GM06990 (cell line): ENCODE data around the gene PRORP.

Experiments used
- DNase-seq: peaks from one replicate; pipeline ENCODE4 v3.0.0-alpha.2; 2011; ENCODE audit not compliant: insufficient read length; ENCODE audit errors: extremely low read depth
- H3K27me3 ChIP-seq: replicated peaks from 2 replicates; pipeline ENCODE4 v1.6.0; 2011; ENCODE audit warnings: low read length; ENCODE audit not compliant: control insufficient read depth, insufficient read depth
- H3K36me3 ChIP-seq: 2 replicates; pipeline ENCODE4 v1.5.1; 2011; ENCODE audit warnings: low read length; ENCODE audit not compliant: control insufficient read depth, insufficient read depth
- H3K4me3 ChIP-seq: replicated peaks from 2 replicates; pipeline ENCODE4 v1.5.1; 2011; ENCODE audit warnings: low read depth, mild to moderate bottlenecking, control low read depth, low read length
- TF ChIP-seq, protein P1 (sequence below): IDR thresholded peaks from 2 replicates; pipeline ENCODE4 v1.5.1; 2011; ENCODE audit warnings: low read length, control low read depth, mild to moderate bottlenecking, inconsistent platforms; ENCODE audit not compliant: insufficient read depth, poor library complexity, severe bottlenecking

Gene PRORP

DNA sequence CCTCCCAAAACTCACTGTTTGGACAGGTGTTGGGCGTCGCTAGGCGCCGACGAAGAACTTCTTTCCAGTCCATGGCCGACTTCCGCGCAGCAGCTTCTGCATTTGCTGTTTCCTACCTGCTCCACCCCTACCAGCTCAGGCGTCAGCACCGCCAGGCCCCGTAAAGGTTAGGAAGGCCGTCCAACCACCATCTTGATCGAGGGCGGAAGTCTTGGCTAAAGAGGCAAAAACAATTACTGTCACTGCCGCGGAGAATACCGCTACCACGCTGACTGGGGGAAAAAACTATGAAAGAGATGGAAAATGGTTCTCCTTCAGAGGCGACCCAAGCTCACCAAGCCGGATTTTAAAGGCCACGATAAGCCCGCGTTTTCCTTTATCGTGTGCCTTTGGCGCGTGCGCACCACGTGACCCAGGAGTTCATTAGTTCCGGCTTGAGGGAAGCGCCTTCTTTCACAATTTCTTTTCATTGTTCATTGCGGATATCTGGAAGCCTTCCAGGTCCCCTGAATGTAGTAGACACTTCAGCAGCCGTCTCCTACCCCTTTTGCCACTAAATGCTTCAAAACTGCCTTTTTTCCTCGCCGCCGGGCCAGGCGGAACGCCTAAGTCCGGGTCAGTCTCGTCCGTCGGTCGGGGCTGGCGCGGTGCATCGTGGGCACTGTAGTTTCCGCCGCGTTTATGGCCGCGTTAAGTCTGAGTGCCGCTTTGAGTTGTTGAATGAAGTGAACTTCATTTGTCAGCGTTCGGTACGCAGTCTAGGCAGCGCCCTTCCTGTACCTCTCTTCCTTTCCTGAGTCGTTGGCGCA, at the start of gene PRORP, which contains the start of gene PPP2R3C:
TSS of gene PRORP (plus strand) at position 666 of the 809 bp plus-strand sequence. CDS start 694 bp downstream, outside the sequence.
TSS of gene PPP2R3C (minus strand) at position 104 of the 809 bp plus-strand sequence. CDS start at position 73, 31 bp downstream.
- peak; percentile 93 for DNase-seq
- peak within 1 kb of the TSS; percentile 79 for H3K4me3 ChIP-seq
- TF ChIP-seq, protein P1, sequence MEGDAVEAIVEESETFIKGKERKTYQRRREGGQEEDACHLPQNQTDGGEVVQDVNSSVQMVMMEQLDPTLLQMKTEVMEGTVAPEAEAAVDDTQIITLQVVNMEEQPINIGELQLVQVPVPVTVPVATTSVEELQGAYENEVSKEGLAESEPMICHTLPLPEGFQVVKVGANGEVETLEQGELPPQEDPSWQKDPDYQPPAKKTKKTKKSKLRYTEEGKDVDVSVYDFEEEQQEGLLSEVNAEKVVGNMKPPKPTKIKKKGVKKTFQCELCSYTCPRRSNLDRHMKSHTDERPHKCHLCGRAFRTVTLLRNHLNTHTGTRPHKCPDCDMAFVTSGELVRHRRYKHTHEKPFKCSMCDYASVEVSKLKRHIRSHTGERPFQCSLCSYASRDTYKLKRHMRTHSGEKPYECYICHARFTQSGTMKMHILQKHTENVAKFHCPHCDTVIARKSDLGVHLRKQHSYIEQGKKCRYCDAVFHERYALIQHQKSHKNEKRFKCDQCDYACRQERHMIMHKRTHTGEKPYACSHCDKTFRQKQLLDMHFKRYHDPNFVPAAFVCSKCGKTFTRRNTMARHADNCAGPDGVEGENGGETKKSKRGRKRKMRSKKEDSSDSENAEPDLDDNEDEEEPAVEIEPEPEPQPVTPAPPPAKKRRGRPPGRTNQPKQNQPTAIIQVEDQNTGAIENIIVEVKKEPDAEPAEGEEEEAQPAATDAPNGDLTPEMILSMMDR: no peak
- no peaks in the 10 kb centered on the region for H3K27me3 ChIP-seq
- H3K36me3 ChIP-seq: peaks cover 2% of the 10 kb centered on the region; the same call in 1 of the 2 replicates

DNA sequence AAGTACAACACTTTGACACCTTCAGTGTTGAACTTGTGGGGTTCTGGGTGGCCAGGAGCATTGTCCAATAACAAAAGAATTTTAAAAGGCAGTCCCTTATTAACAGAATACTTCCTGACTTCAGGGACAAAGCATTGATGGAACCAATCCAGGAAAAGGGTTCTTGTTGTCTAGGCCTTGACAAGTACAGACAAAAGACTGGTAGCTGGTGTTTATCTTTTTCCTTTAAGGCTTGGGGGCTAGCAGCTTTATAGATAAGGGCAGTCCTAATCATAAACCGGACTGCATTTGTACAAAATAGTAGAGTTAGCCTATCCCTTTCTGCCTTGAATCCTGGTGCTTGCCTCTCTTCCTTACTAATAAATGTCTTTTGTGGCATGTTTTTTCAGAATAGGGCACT, 48.9 kb upstream of the PRORP start:
- Histone ChIP-seq H3K4me3 (no peak overlapping the region), H3K36me3 (peaks cover 2% of the 10 kb centered on the region; the same call in 1 of the 2 replicates), H3K27me3 (no peaks in the 10 kb centered on the region)
- TF ChIP-seq, protein P1: no peak
- no peak for DNase-seq

DNA sequence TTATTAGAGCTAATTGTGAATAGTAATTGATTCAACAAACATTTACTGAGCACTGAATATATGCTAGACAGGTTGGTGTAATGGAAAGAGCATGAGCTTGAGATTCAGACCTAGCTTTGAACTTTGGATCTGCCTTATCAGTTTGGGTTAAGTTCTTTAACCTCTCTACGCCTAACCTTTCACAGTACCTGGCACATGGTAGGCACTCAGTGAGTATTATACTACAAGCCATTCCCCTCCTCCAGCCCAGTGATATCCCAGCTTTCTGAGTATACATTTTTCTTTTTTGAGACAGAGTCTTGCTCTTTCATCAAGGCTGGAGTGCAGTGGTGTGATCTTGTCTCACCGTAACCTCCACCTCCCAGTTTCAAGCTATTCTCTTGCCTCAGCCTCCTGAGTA, 44.3 kb upstream of the PRORP start:
- TF ChIP-seq, protein P1: no peak
- H3K36me3 ChIP-seq: no peaks in the 10 kb centered on the region
- no peak overlapping the region for H3K4me3 ChIP-seq
- no peak for DNase-seq
- H3K27me3 ChIP-seq: no peaks in the 10 kb centered on the region

DNA sequence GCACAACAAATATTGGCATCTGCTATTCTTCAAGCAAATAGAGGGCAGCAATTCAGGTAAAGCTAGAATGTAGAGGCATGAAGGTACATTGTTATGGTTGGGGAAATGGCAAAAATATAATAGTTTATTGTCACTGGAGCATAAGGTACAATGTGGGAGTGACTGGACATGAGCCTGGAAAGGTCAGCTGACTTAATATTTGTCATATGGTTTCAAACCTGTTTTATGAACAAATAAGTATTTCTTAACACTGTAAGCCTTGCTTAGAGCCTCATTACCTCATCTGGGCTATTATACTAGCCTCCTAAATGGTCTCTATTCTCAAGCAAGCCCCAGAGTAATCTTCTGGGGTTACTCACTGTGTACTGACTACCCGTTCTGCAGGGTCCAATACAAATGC, 42.6 kb upstream of the PRORP start:
- Histone ChIP-seq H3K27me3 (no peaks in the 10 kb centered on the region), H3K36me3 (no peaks in the 10 kb centered on the region), H3K4me3 (no peak overlapping the region)
- DNase-seq: no peak
- TF ChIP-seq, protein P1: no peak

DNA sequence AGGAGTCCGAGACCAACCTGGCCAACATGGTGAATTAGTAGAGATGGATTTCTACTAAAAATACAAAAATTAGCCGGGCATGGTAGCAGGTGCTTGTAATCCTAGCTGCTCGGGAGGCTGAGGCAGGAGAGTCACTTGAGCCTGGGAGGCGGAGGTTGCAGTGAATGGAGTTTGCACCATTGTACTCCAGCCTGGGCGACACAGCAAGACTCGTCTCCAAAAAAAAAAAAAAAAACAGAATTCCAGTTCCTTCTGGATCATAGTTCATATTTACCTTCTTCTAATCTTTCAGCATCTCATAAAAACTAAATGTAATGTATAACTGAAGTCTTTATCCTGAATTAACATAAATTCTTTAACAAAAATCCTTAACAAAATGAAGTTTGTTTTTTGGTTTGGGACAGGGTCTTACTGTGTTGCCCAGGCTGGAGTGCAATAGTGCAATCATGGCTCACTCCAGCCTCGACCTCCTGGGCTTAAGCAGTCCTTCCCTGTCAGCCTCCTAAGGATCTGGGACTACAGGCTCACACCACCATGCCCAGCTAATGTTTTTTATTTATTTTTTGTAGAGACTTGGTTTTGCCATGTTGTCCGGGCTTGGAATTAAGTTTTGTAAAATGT, 38.7 kb upstream of the PRORP start:
- no peaks in the 10 kb centered on the region; the same call in 1 of the 2 replicates for H3K36me3 ChIP-seq
- DNase-seq: no peak
- TF ChIP-seq, protein P1: no peak
- H3K4me3 ChIP-seq: no peak overlapping the region
- no peaks in the 10 kb centered on the region for H3K27me3 ChIP-seq
